Ectodermal cell (in vitro differentiated cells): Measurements from ENCODE around the gene TMPRSS4.
A peak's percentile ranks its signal among the peaks of the same experiment; 100 is the strongest.

Experiments used
- H3K27ac ChIP-seq: 2 replicates; pipeline ENCODE4 v1.7.0; 2013; ENCODE audit warnings: mild to moderate bottlenecking, low read depth, low read length; ENCODE audit not compliant: insufficient read depth, poor library complexity, severe bottlenecking
- H3K27me3 ChIP-seq: 2 replicates; pipeline ENCODE4 v1.7.0; 2013; ENCODE audit warnings: mild to moderate bottlenecking, low read length; ENCODE audit not compliant: insufficient read depth, control insufficient read depth, poor library complexity, severe bottlenecking
- H3K36me3 ChIP-seq: one replicate; pipeline ENCODE4 v1.7.0; 2013; ENCODE audit warnings: low read length; ENCODE audit not compliant: control insufficient read depth, insufficient read depth
- H3K4me1 ChIP-seq: one replicate; pipeline ENCODE4 v1.7.0; 2013; ENCODE audit warnings: low read length; ENCODE audit not compliant: control insufficient read depth, insufficient read depth
- H3K4me3 ChIP-seq: 2 replicates; pipeline ENCODE4 v1.7.0; 2013; ENCODE audit warnings: low read depth, low read length, control low read depth; ENCODE audit not compliant: insufficient read depth
- H3K9me3 ChIP-seq: 2 replicates; pipeline ENCODE4 v1.7.0; 2013; ENCODE audit warnings: mild to moderate bottlenecking, low read length, moderate library complexity; ENCODE audit not compliant: control insufficient read depth
- WGBS, 2 experiments: methylation state at CpG; one replicate each; pipeline ENCODE4 v1.1.7; 2013; ENCODE audit warnings: missing lambda C conversion rate in 2 of 2; 5-methylcytosine and 5-hydroxymethylcytosine counted together

Gene TMPRSS4

GRCh38 chr11:118079491-118079890, 2.6 kb downstream of the TMPRSS4 start:
- H3K4me3 ChIP-seq = no peak overlapping the region
- no peaks in the 10 kb centered on the region for H3K9me3 ChIP-seq
- 91 to 92% methylated on average over 10 of the region's 10 CpGs for WGBS, 2 experiments
- H3K27ac ChIP-seq = no peak overlapping the region
- H3K36me3 ChIP-seq = no peaks in the 10 kb centered on the region
- no peaks in the 10 kb centered on the region for H3K27me3 ChIP-seq
- peaks cover 15% of the 10 kb centered on the region for H3K4me1 ChIP-seq

- H3K4me1 ChIP-seq = peaks cover 15% of the 10 kb centered on the region
- no peak overlapping the region for H3K4me3 ChIP-seq
- no peaks in the 10 kb centered on the region for H3K9me3 ChIP-seq
- H3K36me3 ChIP-seq = no peaks in the 10 kb centered on the region
- no peak overlapping the region for H3K27ac ChIP-seq
- 95% methylated on average over 5 of the region's 5 CpGs for WGBS, 2 experiments
- no peaks in the 10 kb centered on the region for H3K27me3 ChIP-seq
Observed at GRCh38 chr11:118080296-118080695, 3.4 kb downstream of the TMPRSS4 start.

- H3K9me3 ChIP-seq = no peaks in the 10 kb centered on the region
- H3K36me3 ChIP-seq = no peaks in the 10 kb centered on the region
- H3K4me3 ChIP-seq = no peak overlapping the region
- H3K27me3 ChIP-seq = no peaks in the 10 kb centered on the region
- H3K4me1 ChIP-seq = peaks cover 15% of the 10 kb centered on the region
- H3K27ac ChIP-seq = no peak overlapping the region
- 90 to 91% methylated on average over 18 of the region's 18 CpGs for WGBS, 2 experiments
Observed at GRCh38 chr11:118081241-118081958, 4.5 kb downstream of the TMPRSS4 start.

- H3K4me3 ChIP-seq = no peak overlapping the region
- H3K9me3 ChIP-seq = no peaks in the 10 kb centered on the region
- H3K4me1 ChIP-seq = peaks cover 15% of the 10 kb centered on the region
- H3K27ac ChIP-seq = peak overlapping the region; percentile 23
- 61% methylated on average over 21 of the region's 21 CpGs for WGBS, 2 experiments
- no peaks in the 10 kb centered on the region for H3K27me3 ChIP-seq
- H3K36me3 ChIP-seq = no peaks in the 10 kb centered on the region
Observed at GRCh38 chr11:118082880-118083552, 6.1 kb downstream of the TMPRSS4 start.

GRCh38 chr11:118084247-118084646, 7.4 kb downstream of the TMPRSS4 start:
- H3K27me3 ChIP-seq = no peaks in the 10 kb centered on the region
- peaks cover 10% of the 10 kb centered on the region for H3K4me1 ChIP-seq
- H3K27ac ChIP-seq = no peak overlapping the region
- no peaks in the 10 kb centered on the region for H3K9me3 ChIP-seq
- H3K4me3 ChIP-seq = no peak overlapping the region
- WGBS, 2 experiments = 91 to 94% methylated on average over 4 of the region's 4 CpGs
- no peaks in the 10 kb centered on the region for H3K36me3 ChIP-seq

- H3K27me3 ChIP-seq = no peaks in the 10 kb centered on the region
Observed at GRCh38 chr11:118084656-118085055, 7.8 kb downstream of the TMPRSS4 start.

GRCh38 chr11:118086913-118087768, 10.3 kb downstream of the TMPRSS4 start, which contains the start of gene SMIM35:
SMIM35 (minus strand) TSS chr11:118086963; CDS start chr11:118086757, 206 bp downstream.
- Histone ChIP-seq H3K4me1 (peaks cover 10% of the 10 kb centered on the region), H3K9me3 (no peaks in the 10 kb centered on the region), H3K27me3 (no peaks in the 10 kb centered on the region), H3K27ac (no peak within 1 kb of the TSS), H3K4me3 (no peak within 1 kb of the TSS), H3K36me3 (no peaks in the 10 kb centered on the region)
- WGBS, 2 experiments = 89 to 90% methylated on average over 5 of the region's 5 CpGs

More at GRCh38 chr11:118084656-118085055, 7.8 kb downstream of the TMPRSS4 start:
- Histone ChIP-seq H3K9me3 (no peaks in the 10 kb centered on the region), H3K27ac (no peak overlapping the region), H3K4me3 (no peak overlapping the region), H3K36me3 (no peaks in the 10 kb centered on the region), H3K4me1 (peaks cover 10% of the 10 kb centered on the region)

- no peaks in the 10 kb centered on the region for H3K9me3 ChIP-seq
- H3K27me3 ChIP-seq = no peaks in the 10 kb centered on the region
- no peak overlapping the region for H3K27ac ChIP-seq
- H3K4me1 ChIP-seq = peaks cover 3% of the 10 kb centered on the region
- 95 to 96% methylated on average over 5 to 6 of the region's 6 CpGs for WGBS, 2 experiments
- no peaks in the 10 kb centered on the region for H3K36me3 ChIP-seq
- H3K4me3 ChIP-seq = no peak overlapping the region
Observed at GRCh38 chr11:118087931-118088330, 11.1 kb downstream of the TMPRSS4 start.

- H3K27me3 ChIP-seq = no peaks in the 10 kb centered on the region
- no peaks in the 10 kb centered on the region for H3K9me3 ChIP-seq
- 90 to 94% methylated on average over 4 of the region's 4 CpGs for WGBS, 2 experiments
- H3K36me3 ChIP-seq = no peaks in the 10 kb centered on the region
- H3K4me1 ChIP-seq = no peaks in the 10 kb centered on the region
- no peak overlapping the region for H3K4me3 ChIP-seq
- H3K27ac ChIP-seq = no peak overlapping the region
Observed at GRCh38 chr11:118088531-118088930, 11.7 kb downstream of the TMPRSS4 start.
